OCI-LY7 (cell line): ENCODE results near the gene BAX. TPM values are rescaled to one million over a fixed set of nuclear protein-coding genes. Genes with fewer than 3 reads are reported as not detected.

Experiments
- BruUV-seq: library from RNA; stranded (reverse); fragments of 400-500 nt; replicated peaks from 2 replicates; lab custom pipeline; 2021; lab: Mats Ljungman, UMichigan
- CTCF ChIA-PET: fragments of 300-600 bp; sonication (Branson Sonifier 250); formaldehyde crosslinking; loops from one replicate; lab custom pipeline; 2022; ENCODE audit warnings: antibody characterized with exemption; ENCODE audit not compliant: unreplicated experiment; lab: Charles Lee
- POLR2A ChIA-PET: fragments of 300-600 bp; sonication (Branson Sonifier 250); formaldehyde crosslinking; loops from one replicate; lab custom pipeline; 2022; ENCODE audit warnings: antibody characterized with exemption; lab: Charles Lee
- DNase-seq: peaks from one replicate; pipeline ENCODE4 v3.0.0-alpha.2; 2015; ENCODE audit warnings: low spot score
- H2AFZ ChIP-seq: fragments of 200-600 bp; sonication (generic), shearing (Covaris generic); 2 replicates; pipeline ENCODE4 v1.6.1; 2014; ENCODE audit warnings: mild to moderate bottlenecking, antibody characterized with exemption, low read length, moderate library complexity
- H3K27ac ChIP-seq: fragments of 200-600 bp; sonication (generic); 2 replicates; pipeline ENCODE4 v1.5.1; 2014; ENCODE audit warnings: mixed run types, low read depth, mild to moderate bottlenecking, moderate library complexity, low read length, inconsistent platforms; ENCODE audit not compliant: poor library complexity, severe bottlenecking
- H3K36me3 ChIP-seq: fragments of 200-600 bp; sonication (generic); 2 replicates; pipeline ENCODE4 v1.6.1; 2014; ENCODE audit warnings: mild to moderate bottlenecking, antibody characterized with exemption, low read length, moderate library complexity, mixed read lengths; ENCODE audit not compliant: insufficient read depth
- H3K4me1 ChIP-seq: fragments of 200-600 bp; sonication (generic); 2 replicates; pipeline ENCODE4 v1.5.1; 2014; ENCODE audit warnings: mild to moderate bottlenecking, low read length; ENCODE audit not compliant: insufficient read depth, poor library complexity, severe bottlenecking
- H3K4me2 ChIP-seq: fragments of 200-600 bp; sonication (generic); 2 replicates; pipeline ENCODE4 v1.6.1; 2014; ENCODE audit warnings: mild to moderate bottlenecking, low read length
- H3K4me3 ChIP-seq: fragments of 200-600 bp; sonication (generic); 2 replicates; pipeline ENCODE4 v1.5.1; 2014; ENCODE audit warnings: mild to moderate bottlenecking, low read depth, low read length; ENCODE audit not compliant: poor library complexity, severe bottlenecking
- H3K79me2 ChIP-seq: fragments of 200-600 bp; sonication (generic); 2 replicates; pipeline ENCODE4 v1.6.1; 2016; ENCODE audit warnings: low read depth, mild to moderate bottlenecking, low read length, moderate library complexity, mixed read lengths; ENCODE audit not compliant: insufficient read depth
- H3K9me2 ChIP-seq: fragments of 200-600 bp; sonication (generic); 2 replicates; pipeline ENCODE4 v1.6.1; 2016; ENCODE audit warnings: mild to moderate bottlenecking, low read length, mixed read lengths; ENCODE audit not compliant: insufficient read depth
- H3K9me3 ChIP-seq: fragments of 200-600 bp; sonication (generic); 2 replicates; pipeline ENCODE4 v1.6.1; 2014; ENCODE audit warnings: mild to moderate bottlenecking, mixed run types, low read length, mixed read lengths
- H4K20me1 ChIP-seq: fragments of 200-600 bp; sonication (generic); 2 replicates; pipeline ENCODE4 v1.6.1; 2014; ENCODE audit warnings: mild to moderate bottlenecking, antibody characterized with exemption, low read length, moderate library complexity, mixed read lengths; ENCODE audit not compliant: insufficient read depth
- EZH2phosphoT487 ChIP-seq: fragments of 200-600 bp; sonication (generic); IDR thresholded peaks from 2 replicates; pipeline ENCODE4 v1.6.1; 2018; ENCODE audit warnings: low read depth, borderline replicate concordance, mild to moderate bottlenecking, mixed run types, antibody characterized with exemption, low read length, moderate library complexity, mixed read lengths
- intact Hi-C: fragments of 100-400 bp; cut with micrococcal nuclease; formaldehyde crosslinking; loops from one replicate; pipeline ENCODE4 v1.10.0; 2022; ENCODE audit not compliant: unreplicated experiment
- total RNA-seq, 2 experiments: library from RNA; depleted of rRNA in 1 of 2; stranded (reverse); fragments of >200 nt in 1 of 2; shearing (Covaris generic) in 1 of 2; gene quantifications; 2 replicates each; pipeline ENCODE4 v1.2.3, GENCODE V29; 2014 to 2022
- TF ChIP-seq, protein P1 (sequence below): fragments of 200-600 bp; sonication (generic); conservative IDR thresholded peaks from 2 replicates; pipeline ENCODE4 v1.5.1; 2014; ENCODE audit warnings: mild to moderate bottlenecking, antibody characterized with exemption, low read length, moderate library complexity, mixed read lengths

Gene BAX
- total RNA-seq, 2 experiments from 2014 or later, result 83.9 to 95.2 TPM

DNA sequence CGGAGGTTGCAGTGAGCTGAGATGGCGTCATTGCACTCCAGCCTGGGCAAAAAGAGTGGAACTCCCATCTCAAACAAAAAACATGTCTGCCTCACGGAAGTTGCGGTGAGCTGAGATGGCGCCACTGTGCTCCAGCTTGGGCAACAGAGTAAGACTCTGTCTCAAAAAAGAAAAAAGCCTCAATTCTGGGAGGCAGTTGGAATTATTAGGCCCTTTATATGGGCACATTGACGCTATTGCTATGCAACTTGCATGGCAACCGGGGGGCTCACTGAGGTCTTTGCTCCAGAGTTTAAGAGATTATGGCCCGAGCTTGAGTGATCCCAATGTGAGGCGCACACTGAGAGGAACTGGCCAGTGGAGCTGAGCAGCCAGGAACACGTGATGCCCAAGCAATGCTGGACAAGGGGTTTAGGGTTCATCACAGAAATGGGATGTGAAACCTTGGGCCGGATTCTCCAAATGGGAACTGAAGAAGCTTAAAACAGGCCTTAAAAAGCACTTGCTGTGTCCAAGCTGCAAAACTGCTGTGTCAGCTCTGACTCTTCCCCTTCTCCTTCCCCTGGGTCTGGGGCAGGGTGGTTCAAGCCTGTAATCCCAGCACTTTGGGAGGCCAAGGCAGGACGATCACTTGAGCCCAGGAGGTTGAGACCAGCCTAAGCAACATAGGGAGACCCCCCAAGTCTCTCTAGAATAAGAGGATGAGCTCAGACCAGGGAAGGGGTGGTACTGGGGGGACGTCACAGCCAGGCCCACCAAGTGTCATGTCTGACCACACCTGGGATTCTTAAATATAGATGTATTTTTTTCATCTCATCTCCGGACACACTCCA lies 12.9 kb downstream of the BAX start:
- Histone ChIP-seq H3K4me3 (no peak overlapping the region), H4K20me1 (no peaks in the 10 kb centered on the region), H2AFZ (no peak overlapping the region), H3K79me2 (peaks cover 17% of the 10 kb centered on the region; the same call in 1 of the 2 replicates), H3K36me3 (peaks cover 44% of the 10 kb centered on the region), H3K4me2 (peak overlapping the region; percentile 99), H3K4me1 (peaks cover 63% of the 10 kb centered on the region), H3K9me2 (no peaks in the 10 kb centered on the region), H3K9me3 (no peaks in the 10 kb centered on the region), H3K27ac (peak overlapping the region; percentile 47)
- POLR2A ChIA-PET, result interaction anchor here (0.6 kb wide), 2 partner anchors 82 to 138 kb away, joined by 3 read pairs; no protein-coding TSS in a partner anchor
- CTCF ChIA-PET, result interaction anchor here (1.3 kb wide), 1 partner anchor 26 kb away, joined by 4 read pairs; the partner anchor contains the start of genes GYS1 and RUVBL2
- intact Hi-C loops, result no loop called here
- no peak for DNase-seq
- no peak for TF ChIP-seq EZH2phosphoT487
- TF ChIP-seq, protein P1, sequence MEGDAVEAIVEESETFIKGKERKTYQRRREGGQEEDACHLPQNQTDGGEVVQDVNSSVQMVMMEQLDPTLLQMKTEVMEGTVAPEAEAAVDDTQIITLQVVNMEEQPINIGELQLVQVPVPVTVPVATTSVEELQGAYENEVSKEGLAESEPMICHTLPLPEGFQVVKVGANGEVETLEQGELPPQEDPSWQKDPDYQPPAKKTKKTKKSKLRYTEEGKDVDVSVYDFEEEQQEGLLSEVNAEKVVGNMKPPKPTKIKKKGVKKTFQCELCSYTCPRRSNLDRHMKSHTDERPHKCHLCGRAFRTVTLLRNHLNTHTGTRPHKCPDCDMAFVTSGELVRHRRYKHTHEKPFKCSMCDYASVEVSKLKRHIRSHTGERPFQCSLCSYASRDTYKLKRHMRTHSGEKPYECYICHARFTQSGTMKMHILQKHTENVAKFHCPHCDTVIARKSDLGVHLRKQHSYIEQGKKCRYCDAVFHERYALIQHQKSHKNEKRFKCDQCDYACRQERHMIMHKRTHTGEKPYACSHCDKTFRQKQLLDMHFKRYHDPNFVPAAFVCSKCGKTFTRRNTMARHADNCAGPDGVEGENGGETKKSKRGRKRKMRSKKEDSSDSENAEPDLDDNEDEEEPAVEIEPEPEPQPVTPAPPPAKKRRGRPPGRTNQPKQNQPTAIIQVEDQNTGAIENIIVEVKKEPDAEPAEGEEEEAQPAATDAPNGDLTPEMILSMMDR, result no peak
- BruUV-seq, result no TSS peak

DNA sequence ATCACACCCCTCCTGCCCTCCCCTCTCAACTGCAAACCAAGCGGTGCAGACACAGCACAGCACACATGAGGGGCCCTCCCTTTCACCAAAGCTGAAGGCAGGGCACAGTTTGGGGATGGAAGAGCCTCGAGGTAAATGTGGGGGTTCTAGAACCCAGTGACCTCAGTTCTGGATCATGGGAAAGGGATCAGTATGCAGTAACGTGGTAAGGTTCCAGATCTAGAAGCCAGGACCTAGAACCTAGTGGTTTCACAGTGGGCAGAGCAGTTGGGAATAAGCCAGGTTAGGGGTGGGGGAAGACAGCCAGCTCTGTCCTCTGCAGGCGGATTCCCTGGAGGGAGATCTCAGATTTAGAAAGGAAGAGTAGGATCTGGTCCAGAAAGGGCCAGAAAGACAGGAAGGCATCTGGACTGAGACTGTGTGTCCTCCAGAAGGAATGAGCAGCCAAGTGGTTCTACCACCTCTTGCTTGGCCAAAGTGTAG lies 13.5 kb downstream of the BAX start:
- H3K36me3 ChIP-seq, result peaks cover 44% of the 10 kb centered on the region
- H4K20me1 ChIP-seq, result no peaks in the 10 kb centered on the region
- TSS peak; percentile 78 for BruUV-seq
- no peaks in the 10 kb centered on the region for H3K9me2 ChIP-seq
- CTCF ChIA-PET, result interaction anchor here (1.3 kb wide), 1 partner anchor 25 kb away, joined by 4 read pairs; the partner anchor contains the start of genes GYS1 and RUVBL2
- no peak overlapping the region for H2AFZ ChIP-seq
- H3K4me2 ChIP-seq, result peak overlapping the region; percentile 99
- H3K27ac ChIP-seq, result peak overlapping the region; percentile 47
- H3K4me1 ChIP-seq, result peaks cover 57% of the 10 kb centered on the region
- no peaks in the 10 kb centered on the region for H3K9me3 ChIP-seq
- TF ChIP-seq, protein P1, result no peak
- TF ChIP-seq EZH2phosphoT487, result no peak
- no peak overlapping the region for H3K4me3 ChIP-seq
- no peak for DNase-seq
- intact Hi-C loops, result no loop called here
- POLR2A ChIA-PET, result no interaction called here
- H3K79me2 ChIP-seq, result peaks cover 17% of the 10 kb centered on the region; the same call in 1 of the 2 replicates
